ENCODE measurements around the gene CHD3. TPM values are rescaled to one million over a fixed set of nuclear protein-coding genes. Genes with fewer than 3 reads are reported as not detected.
A peak's percentile ranks its signal among the peaks of the same experiment; 100 is the strongest.

The CHD3 gene
- total RNA-seq, 4 donors from 2014 or later = 80.4 to 202 (median 125) TPM

GRCh38 chr17:7929158-7930023 is 40.8 kb downstream of the CHD3 start, which contains the start of gene KCNAB3:
Gene KCNAB3, minus strand, starts transcription at chr17:7929856. Its CDS starts 421 bp downstream, at chr17:7929435.
- Histone ChIP-seq H3K9me3 (no peaks in the 10 kb centered on the region), H3K27me3 (no peaks in the 10 kb centered on the region), H3K4me3 (peak within 1 kb of the TSS in 1 of 4 donors; percentile 18), H3K36me3 (peaks cover 0 to 27% (median 0%) of the 10 kb centered on the region in 3 donors), H3K4me1 (peaks cover 0 to 44% (median 21%) of the 10 kb centered on the region in 4 donors), H3K27ac (peak within 1 kb of the TSS in 1 of 4 donors; percentile 8)
- DNase-seq (ENCODE audit: low spot score in 2 of 2) = no peak
- no peak for TF ChIP-seq POLR2A (IDR thresholded peaks at IDR 0.05)
- no peak for TF ChIP-seq EP300 (IDR thresholded peaks at IDR 0.05)
- no peak for TF ChIP-seq CTCF (IDR thresholded peaks at IDR 0.05)
- 14 to 32% methylated on average over 48 to 49 of the region's 67 CpGs for WGBS, 2 donors

DNA sequence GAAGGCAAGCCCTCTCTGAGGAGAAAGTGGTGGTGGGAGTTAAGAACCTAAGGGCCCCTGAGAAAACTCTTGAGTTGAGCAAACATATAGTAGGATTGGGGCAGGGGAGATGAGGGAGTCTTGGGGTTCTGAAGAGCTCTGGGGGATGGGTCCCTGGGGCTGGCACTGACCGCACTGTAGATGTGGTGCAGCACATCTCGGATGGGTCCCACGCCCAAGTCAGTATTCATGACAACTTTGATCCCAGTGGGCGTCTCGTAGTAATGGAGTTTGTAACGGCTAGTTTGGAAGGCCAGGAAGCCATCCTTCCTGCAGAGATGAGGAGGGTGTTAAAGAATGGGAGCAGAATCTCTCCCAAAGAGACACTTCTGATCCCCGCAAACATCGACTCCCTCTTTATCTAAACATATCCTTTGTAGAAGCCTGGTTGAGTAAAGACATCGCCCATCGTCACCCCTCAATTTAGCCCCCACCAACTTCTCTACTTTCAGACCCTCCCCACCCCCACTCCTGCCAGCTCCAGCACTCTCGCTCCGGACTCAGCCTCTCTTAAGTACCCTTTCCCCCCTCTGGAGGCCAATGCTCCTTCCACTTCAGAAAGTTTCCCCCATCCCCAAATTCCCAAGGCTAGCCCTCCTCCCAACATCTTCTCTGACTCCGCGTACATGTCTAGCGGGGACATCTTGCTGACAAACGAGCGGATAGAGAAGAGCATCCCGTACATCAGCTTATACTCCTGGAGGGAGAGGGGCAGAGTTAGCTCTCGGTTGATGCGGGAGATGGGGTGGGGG is 42.4 kb downstream of the CHD3 start:
- peak overlapping the region; percentile 53 to 94 (median 78) for H3K27ac ChIP-seq
- H3K9me3 ChIP-seq = no peaks in the 10 kb centered on the region
- TF ChIP-seq EP300 (IDR thresholded peaks at IDR 0.05) (no peak), POLR2A (IDR thresholded peaks at IDR 0.05) (no peak), CTCF (IDR thresholded peaks at IDR 0.05) (no peak)
- peak overlapping the region; percentile 79 to 97 (median 85) for H3K4me3 ChIP-seq
- DNase-seq (ENCODE audit: low spot score in 2 of 2) = no peak
- peaks cover 0 to 43% (median 0%) of the 10 kb centered on the region in 3 donors for H3K36me3 ChIP-seq
- H3K27me3 ChIP-seq = no peaks in the 10 kb centered on the region
- WGBS, 2 donors = 37 to 40% methylated on average over 20 of the region's 20 CpGs
- peaks cover 0 to 52% (median 21%) of the 10 kb centered on the region in 4 donors for H3K4me1 ChIP-seq

- Histone ChIP-seq H3K4me3 (peak within 1 kb of the TSS; percentile 79 to 97 (median 85)), H3K36me3 (peaks cover 0 to 52% (median 0%) of the 10 kb centered on the region in 3 donors), H3K27me3 (no peaks in the 10 kb centered on the region), H3K4me1 (peaks cover 0 to 52% (median 21%) of the 10 kb centered on the region in 4 donors), H3K27ac (peak within 1 kb of the TSS; percentile 63 to 94 (median 82)), H3K9me3 (no peaks in the 10 kb centered on the region)
- TF ChIP-seq CTCF (IDR thresholded peaks at IDR 0.05) (no peak), EP300 (IDR thresholded peaks at IDR 0.05) (peak; percentile 97 to 99), POLR2A (IDR thresholded peaks at IDR 0.05) (peak; percentile 79 to 93)
- WGBS, 2 donors = 1% methylated on average over 42 to 52 of the region's 55 CpGs
- DNase-seq (ENCODE audit: low spot score in 2 of 2) = peak; percentile 99
These were observed 43.3 kb downstream of the CHD3 start, which contains the start of the genes CNTROB and TRAPPC1 for GRCh38 chr17:7931709-7932482. Gene CNTROB, plus strand, starts transcription at chr17:7932206. Its CDS starts 874 bp downstream, at chr17:7933080. Gene TRAPPC1, minus strand, starts transcription at chr17:7931946. Its CDS starts 117 bp downstream, at chr17:7931829.

DNA sequence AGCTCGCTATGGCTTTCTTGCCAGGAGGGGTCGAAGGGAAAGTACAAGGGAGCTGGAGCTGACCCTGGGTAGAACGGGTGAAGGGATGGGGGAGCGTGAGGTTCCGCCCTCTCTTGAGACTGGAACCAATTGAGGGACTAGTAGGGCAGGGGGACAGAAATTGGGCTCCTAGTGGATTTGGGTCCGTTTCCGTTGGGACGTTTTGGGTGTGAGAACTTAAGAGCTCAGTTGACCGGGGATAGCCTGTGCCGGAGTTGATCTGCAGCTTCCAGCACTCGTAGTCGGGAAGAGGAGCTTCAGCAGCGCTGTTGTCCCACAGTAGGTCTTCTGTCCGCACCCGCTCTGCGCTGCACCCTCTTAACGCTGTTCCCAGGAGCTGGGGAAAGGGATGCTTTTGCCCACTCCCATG is 43.9 kb downstream of the CHD3 start:
- Histone ChIP-seq H3K27ac (peak overlapping the region; percentile 63 to 94 (median 82)), H3K4me1 (peaks cover 0 to 52% (median 21%) of the 10 kb centered on the region in 4 donors), H3K36me3 (peaks cover 0 to 53% (median 0%) of the 10 kb centered on the region in 3 donors), H3K4me3 (peak overlapping the region; percentile 61 to 97 (median 83)), H3K9me3 (no peaks in the 10 kb centered on the region), H3K27me3 (no peaks in the 10 kb centered on the region)
- WGBS, 2 donors = 0 to 1% methylated on average over 17 of the region's 17 CpGs
- TF ChIP-seq POLR2A (IDR thresholded peaks at IDR 0.05) = no peak
- no peak for TF ChIP-seq CTCF (IDR thresholded peaks at IDR 0.05)
- TF ChIP-seq EP300 (IDR thresholded peaks at IDR 0.05) = no peak
- DNase-seq (ENCODE audit: low spot score in 2 of 2) = peak in 1 of 2 donors; percentile 22

All from tibial nerve (tissue), 4 donors.